ENCODE data around the gene IFNL2. TPM values are rescaled to one million over a fixed set of nuclear protein-coding genes. Genes with fewer than 3 reads are reported as not detected.

The IFNL2 gene
- total RNA-seq, 1 donor from 2014 or later, result not detected

GRCh38 chr19:39318690-39319089 lies 50.5 kb downstream of the IFNL2 start:
- DNase-seq, result no peak

- DNase-seq, result no peak
Observed at GRCh38 chr19:39319098-39319891, 51.1 kb downstream of the IFNL2 start.

Other genes with a start within 250 kb of the IFNL2 start
- gene FBXO27, start 235.8 kb upstream of the IFNL2 start, total RNA-seq, result 1.6 TPM
- gene ACP7, start 184.0 kb upstream of the IFNL2 start, total RNA-seq, result not detected
- 10.3 TPM for gene PAK4, start 142.6 kb upstream of the IFNL2 start, total RNA-seq
- 4.5 TPM for gene NCCRP1, start 71.4 kb upstream of the IFNL2 start, total RNA-seq
- not detected for gene SYCN, start 64.1 kb upstream of the IFNL2 start, total RNA-seq
- gene IFNL3, start 23.4 kb upstream of the IFNL2 start, total RNA-seq, result not detected
- not detected for gene IFNL4, start 19.5 kb upstream of the IFNL2 start, total RNA-seq
- gene IFNL1, start 28.0 kb downstream of the IFNL2 start, total RNA-seq, result not detected
- gene LRFN1, start 52.5 kb downstream of the IFNL2 start, total RNA-seq, result 0.92 TPM
- 8.2 TPM for gene GMFG, start 67.6 kb downstream of the IFNL2 start, total RNA-seq
- gene SAMD4B, start 74.0 kb downstream of the IFNL2 start, total RNA-seq, result 36.4 TPM
- 18.9 TPM for gene PAF1, start 122.7 kb downstream of the IFNL2 start, total RNA-seq
- 15.2 TPM for gene MED29, start 123.0 kb downstream of the IFNL2 start, total RNA-seq
- gene ZFP36, start 138.5 kb downstream of the IFNL2 start, total RNA-seq, result 24.5 TPM
- gene PLEKHG2, start 144.3 kb downstream of the IFNL2 start, total RNA-seq, result 20.9 TPM
- gene RPS16, start 167.6 kb downstream of the IFNL2 start, total RNA-seq, result 106 TPM
- gene SUPT5H, start 177.2 kb downstream of the IFNL2 start, total RNA-seq, result 62.2 TPM
- gene TIMM50, start 212.4 kb downstream of the IFNL2 start, total RNA-seq, result 27.1 TPM
- not detected for gene DLL3, start 230.6 kb downstream of the IFNL2 start, total RNA-seq
- gene SELENOV, start 246.7 kb downstream of the IFNL2 start, total RNA-seq, result not detected